EH (cell line): ENCODE data around the gene SAMD9.
A peak's percentile ranks its signal among the peaks of the same experiment; 100 is the strongest.
"Not testable (repeated sequence)": the region's sequence is repeated elsewhere in the genome, so short reads cannot be mapped to it uniquely, and the experiment has no call there.

Experiments
- DNase-seq: peaks from one replicate; pipeline ENCODE4 v3.0.0-alpha.2; 2015; ENCODE audit warnings: low read depth

SAMD9 gene

GRCh38 chr7:93120592-93121549, 3.1 kb upstream of the SAMD9 start:
- no peak for DNase-seq

GRCh38 chr7:93119191-93119905, 1.6 kb upstream of the SAMD9 start:
- DNase-seq = peak; percentile 94

- no peak for DNase-seq
These were observed 452 bp downstream of the SAMD9 start for GRCh38 chr7:93117327-93117726.

- peak; percentile 78 for DNase-seq
These were observed 2.0 kb downstream of the SAMD9 start for GRCh38 chr7:93115796-93116195.

- no peak for DNase-seq
These were observed 9.8 kb downstream of the SAMD9 start for GRCh38 chr7:93108003-93108402.

GRCh38 chr7:93097388-93097787, 20.4 kb downstream of the SAMD9 start:
- DNase-seq = no peak

GRCh38 chr7:93092757-93093370, 24.9 kb downstream of the SAMD9 start:
- peak; percentile 71 for DNase-seq

GRCh38 chr7:93073357-93073756, 44.4 kb downstream of the SAMD9 start:
- not testable (repeated sequence) for DNase-seq

- no peak for DNase-seq
These were observed 55.2 kb downstream of the SAMD9 start for GRCh38 chr7:93062599-93062998.

GRCh38 chr7:93060865-93061264, 56.9 kb downstream of the SAMD9 start:
- DNase-seq = no peak

GRCh38 chr7:93060025-93060424, 57.8 kb downstream of the SAMD9 start:
- no peak for DNase-seq

GRCh38 chr7:93056621-93057020, 61.2 kb downstream of the SAMD9 start:
- DNase-seq = not testable (repeated sequence)

GRCh38 chr7:93055543-93056107, 62.2 kb downstream of the SAMD9 start:
- peak; percentile 59 for DNase-seq

GRCh38 chr7:93054975-93055374, 62.8 kb downstream of the SAMD9 start:
- DNase-seq = no peak

GRCh38 chr7:93053949-93054943, 63.5 kb downstream of the SAMD9 start:
- DNase-seq = no peak

- DNase-seq = no peak
These were observed 64.4 kb downstream of the SAMD9 start for GRCh38 chr7:93053209-93053948.

- no peak for DNase-seq
These were observed 66.1 kb downstream of the SAMD9 start for GRCh38 chr7:93051660-93052059.
